HG03378 (cell line): ENCODE results near the gene ATG16L1.

Experiments
- ATAC-seq: cut with Tn5 transposase; IDR thresholded peaks from one replicate; pipeline ENCODE4 v1.9.1; 2021; ENCODE audit warnings: mild to moderate bottlenecking, moderate library complexity; ENCODE audit not compliant: unreplicated experiment

Gene ATG16L1

DNA sequence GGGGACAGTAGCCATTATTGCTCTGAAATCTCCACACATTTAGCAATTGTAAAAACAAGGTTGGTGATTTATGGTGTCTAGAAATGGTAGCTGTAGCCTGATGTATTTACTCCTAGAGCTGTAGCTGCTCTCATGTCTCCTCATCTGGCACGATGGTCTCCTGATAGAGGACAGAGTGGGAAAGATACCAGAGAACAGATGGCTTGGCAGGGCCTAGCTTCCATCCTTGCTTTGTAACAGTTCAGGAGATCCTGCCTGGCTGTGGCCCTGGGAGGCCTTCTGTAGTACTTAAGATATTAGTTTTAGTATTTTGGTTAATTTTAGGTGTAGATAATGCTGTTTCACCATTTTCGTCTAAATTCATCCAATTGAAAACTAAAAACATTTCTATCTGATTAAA is 6.7 kb downstream of the ATG16L1 start:
- ATAC-seq: no peak

DNA sequence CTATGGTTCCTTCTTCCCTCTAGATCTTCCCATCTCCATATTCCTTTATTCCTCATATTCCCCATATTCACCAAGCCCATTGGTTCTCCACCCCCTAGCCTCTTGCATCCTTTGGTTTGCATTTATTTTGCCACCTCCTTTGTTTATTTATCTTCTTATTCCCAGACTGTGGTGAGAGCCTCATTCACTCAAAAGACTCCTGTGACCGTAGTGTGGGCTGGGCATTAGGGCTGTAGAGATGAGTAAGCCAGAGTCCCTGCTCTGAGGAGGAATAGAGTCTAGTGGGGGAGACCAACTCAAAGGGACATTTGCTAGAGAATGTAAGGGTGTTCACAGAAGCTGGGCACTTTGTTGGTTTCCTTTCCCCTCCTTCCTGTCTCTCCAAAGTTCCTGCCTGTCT is 8.3 kb downstream of the ATG16L1 start:
- ATAC-seq: no peak

DNA sequence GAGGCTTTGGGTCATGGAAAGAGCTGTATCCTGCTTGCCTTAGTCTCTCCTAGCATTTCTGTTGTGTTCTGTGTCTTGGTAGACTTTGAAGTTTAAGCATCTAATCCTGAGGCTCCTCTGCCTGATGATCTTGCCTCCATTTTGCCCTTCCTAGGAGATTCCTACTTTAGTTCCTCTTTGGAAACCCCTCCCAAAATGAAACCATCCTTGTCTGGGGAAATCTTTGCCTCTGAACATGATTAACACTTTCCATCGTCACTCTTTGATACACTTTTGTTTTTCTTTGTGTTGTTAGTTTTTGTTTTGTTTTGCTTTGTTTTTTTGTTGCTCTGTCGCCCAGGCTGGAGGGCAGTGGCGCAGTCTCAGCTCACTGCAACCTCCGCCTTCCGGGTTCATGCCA is 9.2 kb downstream of the ATG16L1 start:
- ATAC-seq: no peak

DNA sequence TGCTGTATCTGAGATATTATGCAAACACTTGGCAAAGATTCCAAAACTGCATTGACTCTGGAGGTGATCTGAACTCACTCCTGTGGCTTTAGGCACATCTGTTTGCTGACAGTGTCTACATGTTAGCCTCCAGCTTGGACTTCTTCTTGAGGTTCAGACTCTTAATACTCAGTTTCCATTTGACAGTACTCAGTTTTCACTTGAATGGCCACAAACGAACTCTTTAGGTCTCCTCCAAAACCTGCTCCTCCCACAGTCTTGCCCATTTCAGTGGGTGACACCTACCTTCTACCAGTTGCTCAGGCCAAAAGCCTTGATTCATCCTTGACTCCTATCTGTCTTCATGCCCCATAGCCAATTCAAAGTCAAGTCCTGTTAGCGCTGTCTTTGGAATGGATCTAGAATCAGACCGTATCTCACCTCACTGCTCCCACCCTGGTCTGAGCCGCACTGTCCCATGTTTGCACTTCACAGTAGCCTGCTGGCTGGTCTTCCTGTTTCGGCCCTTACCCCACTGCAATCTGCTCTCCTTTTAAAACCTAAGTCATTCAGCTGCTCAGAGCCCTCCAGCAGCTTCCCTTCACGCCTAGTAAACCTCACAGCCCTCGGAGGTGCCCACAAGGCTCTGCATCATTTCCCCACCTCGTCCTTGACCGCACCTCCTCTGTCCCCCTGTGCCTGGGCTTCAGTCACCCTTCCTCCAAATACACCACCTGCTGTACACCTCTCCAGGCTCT is 10.5 kb downstream of the ATG16L1 start:
- peak; percentile 64 for ATAC-seq

DNA sequence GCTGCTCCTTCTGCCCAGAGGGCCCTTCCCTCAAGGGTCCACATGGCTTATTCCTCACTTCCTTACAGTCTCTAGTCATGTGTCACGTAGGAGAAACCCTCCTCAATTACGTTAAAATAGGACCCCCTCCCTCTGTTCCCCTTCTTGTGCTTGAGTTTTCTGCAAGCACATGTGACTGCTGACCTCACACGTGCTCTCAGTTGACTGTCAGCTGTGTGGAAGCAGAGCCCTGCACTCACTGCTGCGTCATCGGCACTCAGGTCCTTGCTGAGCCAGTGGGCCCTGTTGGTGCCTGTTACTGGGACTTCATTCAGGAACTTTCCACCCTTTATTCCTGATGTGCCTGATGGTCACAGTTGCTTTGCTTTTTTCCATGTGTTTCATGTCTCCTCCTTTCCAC is 11.1 kb downstream of the ATG16L1 start:
- ATAC-seq: no peak

DNA sequence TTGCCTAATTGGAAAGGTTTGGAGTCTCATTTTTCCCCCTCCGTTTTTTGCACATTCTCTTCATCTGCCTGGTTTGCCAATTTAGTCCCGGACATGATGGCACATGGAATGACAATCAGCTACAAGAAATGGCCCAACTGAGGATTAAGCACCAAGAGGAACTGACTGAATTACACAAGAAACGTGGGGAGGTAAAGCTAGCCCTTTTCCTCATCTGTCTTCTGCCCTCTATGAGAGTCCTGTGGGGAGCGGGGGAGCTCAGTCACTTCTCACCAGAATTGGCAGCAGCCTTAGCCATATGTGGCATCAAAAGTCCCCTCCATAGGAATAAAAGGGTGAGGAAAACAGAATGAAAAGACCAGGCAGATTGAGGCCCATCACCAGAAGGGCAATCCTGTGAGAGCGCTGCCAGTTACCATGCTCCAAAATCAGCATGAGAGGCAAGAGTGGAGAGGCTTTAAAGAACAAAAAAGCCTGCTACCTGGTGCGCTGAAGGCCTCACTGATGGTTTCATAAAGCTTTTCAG is 11.6 kb downstream of the ATG16L1 start:
- no peak for ATAC-seq

DNA sequence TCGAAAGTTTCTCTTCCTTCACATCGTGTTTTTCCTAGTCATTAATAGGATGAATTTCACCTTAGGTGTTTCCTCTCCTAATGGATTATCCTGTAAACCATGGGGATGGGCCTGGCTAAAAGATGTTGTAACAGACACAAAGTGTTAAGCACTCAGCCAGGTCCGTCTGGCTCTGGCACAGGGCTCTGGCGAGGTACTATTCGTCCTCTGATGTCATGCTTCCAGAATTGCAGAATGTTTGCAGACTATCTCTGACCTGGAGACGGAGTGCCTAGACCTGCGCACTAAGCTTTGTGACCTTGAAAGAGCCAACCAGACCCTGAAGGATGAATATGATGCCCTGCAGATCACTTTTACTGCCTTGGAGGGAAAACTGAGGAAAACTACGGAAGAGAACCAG is 13.2 kb downstream of the ATG16L1 start:
- ATAC-seq: no peak

DNA sequence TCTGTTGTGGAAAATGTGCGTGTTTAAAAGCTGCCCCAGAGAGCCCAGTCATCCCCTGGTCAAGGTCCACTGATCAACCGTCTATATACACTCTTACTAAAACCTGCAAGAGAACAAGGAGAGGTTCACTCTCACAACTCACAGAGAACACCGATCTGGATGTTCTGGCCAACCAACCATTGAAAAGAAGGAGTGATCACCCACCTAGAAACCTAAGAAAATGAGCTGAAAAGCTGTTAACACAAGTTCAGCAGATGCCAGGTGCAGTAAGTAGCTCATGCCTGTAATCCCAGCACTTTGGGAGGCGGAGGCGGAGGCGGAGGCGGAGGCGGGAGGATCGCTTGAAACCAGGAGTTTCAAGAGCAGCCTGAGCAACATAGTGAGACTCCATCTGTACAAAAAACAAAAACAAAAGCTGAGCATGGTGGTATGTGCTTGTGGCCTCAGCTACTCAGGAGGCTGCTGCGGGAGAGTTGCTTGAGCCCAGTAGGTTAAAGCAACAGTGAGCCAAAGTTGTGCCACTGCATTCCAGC is 14.5 kb downstream of the ATG16L1 start:
- no peak for ATAC-seq

DNA sequence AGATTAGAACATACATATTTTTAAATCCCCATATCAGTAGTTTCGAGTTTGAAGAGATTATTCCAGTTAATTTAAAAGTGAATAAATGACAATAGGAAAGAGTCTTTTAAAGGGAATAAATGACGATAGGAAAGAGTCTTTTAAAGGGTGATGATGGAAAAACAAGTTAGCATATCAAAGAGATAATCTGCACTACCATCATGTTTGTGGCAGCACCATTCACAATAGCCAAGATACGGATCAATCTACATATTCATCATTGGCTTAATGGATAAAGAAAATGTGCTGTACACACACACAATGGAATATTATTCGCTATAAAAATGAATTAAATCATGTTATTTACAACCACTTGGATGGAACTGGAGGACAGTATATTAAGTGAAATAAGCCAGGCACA is 15.0 kb downstream of the ATG16L1 start:
- no peak for ATAC-seq

DNA sequence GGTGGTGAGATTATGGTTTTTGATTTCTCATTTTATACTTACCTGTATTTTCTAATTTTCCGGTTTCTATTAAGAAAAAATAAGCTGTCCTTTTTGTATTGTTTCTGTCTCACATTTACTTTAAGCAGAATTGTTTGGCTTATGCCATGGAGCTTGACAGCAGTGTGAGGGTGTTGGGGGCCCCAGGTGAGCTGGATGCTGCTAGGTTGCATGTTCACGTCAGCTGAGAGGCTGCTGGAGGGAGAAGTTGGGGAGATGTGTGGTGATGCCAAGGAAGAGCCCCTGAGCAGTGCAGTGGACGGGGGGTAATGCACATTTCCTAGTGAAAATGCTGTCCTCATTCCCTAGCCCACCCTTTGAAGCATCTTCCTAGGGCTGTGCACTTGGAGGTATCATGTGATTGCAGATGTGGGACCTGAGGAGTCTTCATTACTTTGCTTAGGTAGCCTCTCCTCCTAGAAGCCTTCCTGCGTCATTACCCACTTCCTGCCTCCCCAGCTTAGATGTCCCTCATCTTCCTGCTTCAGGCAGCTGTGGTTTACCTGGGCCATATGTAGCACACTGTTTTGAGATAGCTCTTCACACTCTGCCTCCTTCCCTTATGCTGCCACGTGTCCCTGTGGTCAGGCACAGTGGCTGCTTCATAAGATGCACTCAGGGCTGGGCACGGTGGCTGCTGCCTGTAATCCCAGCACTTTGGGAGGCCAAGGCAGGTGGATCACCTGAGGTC is 16.2 kb downstream of the ATG16L1 start:
- peak; percentile 78 for ATAC-seq

DNA sequence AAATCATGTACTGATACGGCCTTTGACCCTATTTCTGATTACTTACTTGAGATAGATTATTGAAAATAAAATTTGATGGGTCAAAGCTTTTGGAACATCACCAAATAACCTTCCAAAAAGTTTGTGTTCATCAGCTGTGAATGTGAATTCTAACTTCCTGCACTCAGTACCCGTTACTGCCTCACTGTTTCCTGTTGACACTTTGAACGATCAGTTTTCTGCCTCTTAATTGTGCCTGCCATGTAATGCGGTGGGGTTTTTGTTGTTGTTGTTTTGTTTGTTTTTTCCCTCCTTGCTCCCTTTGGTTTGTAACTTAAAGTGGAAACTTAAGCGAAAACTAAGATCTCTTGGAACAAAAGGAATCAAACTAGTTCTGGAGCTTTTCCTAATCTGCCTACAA is 18.9 kb downstream of the ATG16L1 start:
- no peak for ATAC-seq

DNA sequence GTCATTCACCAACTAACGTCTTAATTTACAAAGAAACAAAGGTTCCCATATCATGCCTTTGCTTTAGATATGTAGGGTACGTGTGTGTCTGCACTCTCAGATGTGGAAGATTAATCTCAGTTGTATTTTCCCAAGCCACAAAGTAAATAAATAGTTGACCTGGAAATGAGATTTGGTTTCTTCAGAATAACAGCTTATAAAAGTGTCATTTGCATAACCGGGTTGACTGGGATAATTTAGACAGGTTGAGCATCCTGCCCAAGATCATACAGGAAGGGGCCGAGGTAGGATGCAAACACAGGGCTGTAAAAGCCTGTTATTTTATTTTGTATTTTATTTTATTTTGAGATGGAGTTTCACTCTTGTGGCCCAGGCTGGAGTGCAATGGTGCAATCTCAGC is 19.5 kb downstream of the ATG16L1 start:
- ATAC-seq: no peak

DNA sequence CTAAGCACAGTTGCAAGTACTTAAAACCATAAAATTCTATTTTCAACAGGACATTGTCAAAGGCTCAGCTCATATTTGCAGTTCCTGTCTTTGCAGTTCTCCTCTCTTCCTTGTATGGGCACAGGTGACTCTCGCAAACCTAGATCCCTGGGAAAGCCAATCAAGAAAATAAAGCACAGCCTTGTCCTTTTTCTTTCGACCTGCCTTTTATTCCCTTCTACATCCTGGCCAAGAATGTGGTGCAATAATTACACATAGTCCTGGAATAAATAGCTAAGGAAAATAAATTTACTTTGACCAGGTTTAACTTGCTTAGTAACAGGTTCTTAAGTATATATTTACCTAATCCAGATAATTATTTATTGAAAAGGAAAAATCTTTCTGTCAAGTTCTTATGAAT is 20.2 kb downstream of the ATG16L1 start:
- no peak for ATAC-seq

DNA sequence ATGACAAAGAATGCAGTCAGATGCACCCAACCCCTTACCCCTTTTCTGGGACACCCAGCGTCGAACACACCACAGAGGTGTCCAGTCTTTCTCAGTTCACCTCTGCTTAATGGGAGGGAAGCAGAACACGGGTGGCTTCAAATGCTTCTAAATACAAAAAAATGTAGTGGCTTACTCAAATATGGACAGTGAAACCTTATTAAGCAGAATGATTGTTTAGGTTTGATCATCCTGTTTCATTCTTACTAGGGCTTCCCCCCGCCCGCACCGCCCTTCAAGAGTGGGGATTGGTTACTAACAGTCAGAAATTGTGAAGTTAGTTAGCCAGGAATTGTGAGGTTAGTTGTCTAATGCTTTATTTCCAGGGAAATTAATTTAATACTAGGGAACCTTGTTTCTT is 21.6 kb downstream of the ATG16L1 start:
- no peak for ATAC-seq

DNA sequence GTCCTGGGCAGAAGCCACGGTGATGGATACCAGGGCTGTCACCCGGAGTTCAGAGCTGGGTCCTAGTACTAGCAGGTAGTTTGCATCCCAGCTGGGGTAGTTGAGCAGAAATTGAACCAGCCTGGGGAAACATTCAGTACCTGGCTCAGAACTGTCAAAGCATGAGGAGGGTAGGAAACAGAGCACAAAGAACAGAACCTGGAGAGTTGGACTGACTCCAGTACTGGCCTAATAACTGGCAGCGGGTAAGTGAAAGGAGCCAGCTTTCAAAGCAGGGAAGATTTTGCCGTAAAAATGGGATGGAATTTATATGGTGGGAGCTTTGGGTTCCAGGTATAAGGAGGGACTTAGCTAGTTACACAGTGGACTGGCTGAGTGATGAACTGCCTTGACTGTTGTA is 23.8 kb downstream of the ATG16L1 start:
- no peak for ATAC-seq

DNA sequence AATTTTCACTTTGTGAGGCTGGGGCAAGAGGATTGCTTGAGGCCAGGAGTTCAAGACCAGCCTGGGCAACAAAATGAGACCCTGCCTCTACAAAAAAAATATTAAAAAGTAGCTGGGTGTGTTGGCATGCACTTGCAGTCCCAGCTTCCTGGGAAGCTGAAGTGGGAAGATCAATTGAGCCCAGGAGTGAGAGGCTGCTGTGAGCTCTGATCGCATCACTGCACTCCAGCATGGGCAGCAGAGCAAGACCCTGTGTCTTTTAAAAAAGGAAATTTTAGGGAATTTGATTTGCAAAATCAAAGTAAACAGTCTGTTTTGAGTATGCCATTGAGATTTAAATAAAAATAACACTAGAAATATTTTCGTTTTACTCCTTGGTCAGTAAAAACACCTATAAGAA is 27.4 kb downstream of the ATG16L1 start:
- ATAC-seq: no peak

DNA sequence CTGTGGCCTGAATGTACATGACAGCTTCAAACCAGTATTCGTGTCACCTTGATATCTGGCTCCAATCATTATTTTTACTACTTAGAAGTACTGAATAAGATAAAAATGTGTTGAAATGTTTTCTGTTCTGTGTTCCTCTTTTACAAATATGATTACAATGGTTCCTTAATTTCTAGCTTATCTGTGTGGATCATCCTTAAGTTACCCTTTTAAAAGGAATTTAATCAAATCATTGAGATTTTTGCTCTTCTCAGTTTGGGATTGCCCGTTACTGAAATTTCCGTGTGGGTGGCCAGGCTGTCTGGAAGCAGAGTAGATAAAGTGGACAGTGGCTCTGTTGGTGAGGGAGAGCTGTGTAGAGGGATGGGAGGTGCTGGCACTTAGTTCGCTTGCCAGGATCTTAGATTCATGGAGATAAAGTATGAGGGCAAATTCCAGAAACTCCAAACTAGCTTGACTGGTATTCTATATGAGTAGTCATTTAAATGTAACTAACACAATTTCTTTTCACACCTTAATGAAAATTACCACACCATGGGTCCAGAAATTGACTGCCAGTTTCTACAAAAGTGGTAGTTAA is 28.7 kb downstream of the ATG16L1 start:
- ATAC-seq: no peak

DNA sequence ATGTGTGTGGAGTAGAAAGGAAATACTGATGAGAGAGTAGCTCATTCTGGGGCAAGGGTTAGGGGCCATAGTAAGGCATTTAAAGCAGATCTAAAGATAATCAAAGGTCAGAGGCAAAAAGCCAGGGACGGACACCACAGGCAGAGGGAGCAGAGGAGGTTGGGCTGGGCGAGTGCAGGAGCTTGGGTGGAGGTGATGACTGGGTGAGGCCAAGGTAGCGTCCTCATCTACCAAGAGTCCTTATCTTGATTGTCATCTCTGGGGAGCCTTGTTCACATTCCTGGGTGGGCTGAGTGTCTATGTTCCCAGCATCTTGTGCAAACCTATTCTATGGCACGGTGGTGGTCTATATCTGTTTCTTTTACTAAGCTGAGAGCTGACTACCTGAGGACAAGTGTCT is 30.1 kb downstream of the ATG16L1 start:
- ATAC-seq: no peak

DNA sequence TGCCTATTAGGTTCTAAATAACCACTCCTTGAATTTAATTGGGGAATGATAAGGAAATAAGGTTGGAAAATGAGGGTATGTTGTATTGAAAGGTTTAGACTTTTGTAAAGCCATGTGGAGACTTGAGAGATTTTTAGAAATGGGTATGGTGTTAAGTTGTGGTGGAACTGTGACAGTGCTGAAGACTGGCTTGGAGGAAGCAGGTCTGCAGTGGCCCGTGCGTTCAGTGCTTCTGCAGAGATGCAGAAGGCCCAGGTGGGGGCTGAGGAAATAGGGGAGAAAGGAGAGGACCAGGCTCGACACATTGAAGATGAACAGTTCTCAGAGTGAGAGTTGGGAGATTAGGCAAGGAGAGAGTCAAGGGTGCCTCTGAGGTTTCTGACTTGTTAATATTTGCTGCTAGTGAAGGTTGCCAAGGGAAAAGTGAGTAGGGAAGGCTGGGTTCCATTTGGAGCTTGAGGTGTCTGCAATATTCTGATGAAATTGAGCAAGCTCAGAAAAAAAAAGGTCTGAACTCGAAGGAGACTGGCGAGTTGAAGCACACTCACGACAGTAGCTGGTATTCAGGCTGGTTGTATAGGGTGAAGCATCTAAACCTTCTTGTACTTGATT is 30.6 kb downstream of the ATG16L1 start:
- no peak for ATAC-seq

DNA sequence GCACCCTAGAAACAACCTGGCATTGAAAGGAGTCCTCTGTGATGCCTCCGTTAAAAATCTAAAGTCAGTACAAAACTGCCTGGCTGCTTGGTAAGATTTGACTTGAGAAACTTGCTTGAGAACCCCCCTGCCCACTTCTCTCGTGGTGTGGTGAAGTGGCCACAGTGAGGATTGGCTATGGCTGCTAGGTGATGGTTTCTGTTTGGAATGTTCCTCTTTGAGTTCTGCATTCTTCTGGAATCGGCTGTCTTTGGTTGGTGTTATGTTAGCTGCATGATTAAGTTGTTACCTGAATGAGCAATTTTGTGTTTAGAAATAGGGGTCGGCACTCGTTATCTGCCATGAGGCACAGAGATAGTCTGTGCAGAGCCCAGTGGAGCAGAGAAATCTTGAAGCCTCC is 34.4 kb downstream of the ATG16L1 start:
- ATAC-seq: no peak

DNA sequence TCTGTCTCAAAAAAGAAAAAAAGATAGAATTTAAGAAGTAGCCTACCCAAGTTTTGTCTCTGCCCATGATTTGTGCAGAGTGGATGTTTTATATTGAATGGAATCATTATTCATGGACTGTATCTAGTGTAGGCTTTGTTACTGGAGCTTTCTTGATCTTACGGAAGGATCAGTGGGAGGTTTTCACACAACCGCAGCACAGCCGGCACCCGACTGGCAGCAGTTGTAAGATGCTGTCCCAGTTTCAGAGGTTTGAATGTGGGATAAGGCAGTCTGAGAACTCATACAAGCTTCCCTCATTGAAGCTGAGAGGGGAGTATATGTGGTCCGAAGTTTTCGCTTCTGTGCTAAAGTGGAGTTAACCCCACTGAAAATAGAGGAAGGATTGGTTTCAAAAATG is 36.4 kb downstream of the ATG16L1 start:
- ATAC-seq: no peak
